Breast epithelium (tissue), 3 donors: ENCODE results near the gene WDR7.

ENCODE experiments used
- POLR2A ChIP-seq: fragments of 450-650 bp; IDR thresholded peaks from one replicate; pipeline ENCODE4 v1.6.1; 2016; ENCODE audit warnings: antibody characterized with exemption, mild to moderate bottlenecking, moderate library complexity
- TF ChIP-seq, protein P1 (sequence below), 3 donors: fragments of 450-650 bp; IDR thresholded peaks; one replicate each; pipeline ENCODE4 v1.5.1; 2016 to 2017; ENCODE audit warnings: antibody characterized with exemption in 3 of 3, mild to moderate bottlenecking in 3 of 3, moderate library complexity in 3 of 3

DNA sequence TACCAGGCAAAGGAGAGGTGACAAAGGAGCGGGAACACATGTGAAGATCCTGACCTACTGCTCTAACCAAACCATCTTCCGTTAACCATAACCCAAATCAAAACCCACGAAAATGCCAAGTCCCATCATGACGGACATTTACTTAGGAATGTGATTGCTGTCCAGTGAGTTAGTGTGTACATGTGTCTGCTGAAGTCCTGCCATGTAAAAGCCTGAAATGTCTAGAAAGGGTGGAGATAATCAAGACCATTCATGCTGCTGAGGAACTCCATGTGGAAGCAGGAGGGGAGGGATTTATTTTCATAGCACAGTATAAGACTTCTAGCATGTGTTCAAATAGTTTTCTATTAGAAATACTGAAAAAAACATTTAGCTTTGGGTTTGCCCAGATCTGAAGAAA lies 358.7 kb downstream of the WDR7 start:
- TF ChIP-seq, protein P1, sequence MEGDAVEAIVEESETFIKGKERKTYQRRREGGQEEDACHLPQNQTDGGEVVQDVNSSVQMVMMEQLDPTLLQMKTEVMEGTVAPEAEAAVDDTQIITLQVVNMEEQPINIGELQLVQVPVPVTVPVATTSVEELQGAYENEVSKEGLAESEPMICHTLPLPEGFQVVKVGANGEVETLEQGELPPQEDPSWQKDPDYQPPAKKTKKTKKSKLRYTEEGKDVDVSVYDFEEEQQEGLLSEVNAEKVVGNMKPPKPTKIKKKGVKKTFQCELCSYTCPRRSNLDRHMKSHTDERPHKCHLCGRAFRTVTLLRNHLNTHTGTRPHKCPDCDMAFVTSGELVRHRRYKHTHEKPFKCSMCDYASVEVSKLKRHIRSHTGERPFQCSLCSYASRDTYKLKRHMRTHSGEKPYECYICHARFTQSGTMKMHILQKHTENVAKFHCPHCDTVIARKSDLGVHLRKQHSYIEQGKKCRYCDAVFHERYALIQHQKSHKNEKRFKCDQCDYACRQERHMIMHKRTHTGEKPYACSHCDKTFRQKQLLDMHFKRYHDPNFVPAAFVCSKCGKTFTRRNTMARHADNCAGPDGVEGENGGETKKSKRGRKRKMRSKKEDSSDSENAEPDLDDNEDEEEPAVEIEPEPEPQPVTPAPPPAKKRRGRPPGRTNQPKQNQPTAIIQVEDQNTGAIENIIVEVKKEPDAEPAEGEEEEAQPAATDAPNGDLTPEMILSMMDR (IDR thresholded peaks at IDR 0.05) = no peak
- no peak for TF ChIP-seq POLR2A
